BE2C (cell line): ENCODE results near the gene ZNF827.

Experiments
- DNase-seq: peaks from one replicate; pipeline ENCODE4 v3.0.0-alpha.2; 2020
- H3K27me3 ChIP-seq: fragments of 250-450 bp; sonication (Bioruptor Pico); 2 replicates; pipeline ENCODE4 v1.5.1; 2020; ENCODE audit warnings: mild to moderate bottlenecking
- H3K36me3 ChIP-seq: fragments of 250-450 bp; sonication (Bioruptor Pico); 2 replicates; pipeline ENCODE4 v1.5.1; 2020; ENCODE audit warnings: mild to moderate bottlenecking
- H3K4me1 ChIP-seq: fragments of 250-450 bp; sonication (Bioruptor Pico); 2 replicates; pipeline ENCODE4 v1.5.1; 2020
- H3K4me3 ChIP-seq: 2 replicates; pipeline ENCODE4 v1.5.1; 2011; ENCODE audit warnings: low read depth, low read length
- H3K9me3 ChIP-seq: fragments of 250-450 bp; sonication (Bioruptor Pico); 2 replicates; pipeline ENCODE4 v1.5.1; 2020
- TF ChIP-seq, protein P1 (sequence below): IDR thresholded peaks from 2 replicates; pipeline ENCODE4 v1.5.1; 2012; ENCODE audit warnings: mild to moderate bottlenecking, low read depth, low read length

Gene ZNF827

DNA sequence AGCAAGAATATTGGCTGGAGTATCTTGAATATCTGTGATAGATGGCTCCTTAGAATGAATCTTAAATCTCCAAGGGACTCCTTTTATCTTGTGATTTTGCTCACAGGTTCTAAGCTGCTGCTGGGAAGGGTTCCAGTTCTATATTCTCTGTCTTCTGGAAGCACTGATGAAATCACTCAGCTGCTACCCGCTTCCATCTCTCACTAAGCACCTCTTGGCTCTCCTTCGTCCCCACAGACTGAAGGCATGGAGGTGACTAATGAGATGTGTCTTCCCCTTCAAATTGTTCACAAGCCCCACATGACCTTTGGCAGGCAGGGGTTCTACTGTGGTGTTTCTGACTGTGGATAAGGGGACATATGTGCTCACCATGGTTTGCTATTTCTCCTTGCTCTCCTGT lies 182.8 kb downstream of the ZNF827 start:
- DNase-seq: no peak

DNA sequence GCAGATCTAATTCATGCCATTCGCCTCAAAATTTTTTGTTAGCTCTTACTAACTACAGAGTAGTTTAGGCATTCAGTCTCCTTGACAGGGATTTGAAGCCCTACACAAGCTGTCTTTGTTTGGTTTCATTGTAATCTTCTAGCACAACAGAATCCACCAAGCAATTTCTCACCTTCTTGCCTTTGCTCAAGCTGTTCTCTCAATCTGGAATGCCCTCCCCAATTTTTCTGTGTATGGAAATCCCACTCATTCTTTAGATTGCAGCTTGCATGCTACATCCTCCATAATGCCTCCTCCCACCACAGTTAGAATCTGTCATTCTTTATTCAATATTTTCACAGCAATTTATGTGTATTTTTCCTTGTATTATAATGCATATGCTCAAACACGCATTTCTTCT lies 195.0 kb downstream of the ZNF827 start:
- Histone ChIP-seq H3K27me3 (peaks cover 8% of the 10 kb centered on the region; the same call in 1 of the 2 replicates), H3K9me3 (no peaks in the 10 kb centered on the region), H3K4me3 (no peak overlapping the region), H3K36me3 (no peaks in the 10 kb centered on the region), H3K4me1 (no peaks in the 10 kb centered on the region)
- TF ChIP-seq, protein P1, sequence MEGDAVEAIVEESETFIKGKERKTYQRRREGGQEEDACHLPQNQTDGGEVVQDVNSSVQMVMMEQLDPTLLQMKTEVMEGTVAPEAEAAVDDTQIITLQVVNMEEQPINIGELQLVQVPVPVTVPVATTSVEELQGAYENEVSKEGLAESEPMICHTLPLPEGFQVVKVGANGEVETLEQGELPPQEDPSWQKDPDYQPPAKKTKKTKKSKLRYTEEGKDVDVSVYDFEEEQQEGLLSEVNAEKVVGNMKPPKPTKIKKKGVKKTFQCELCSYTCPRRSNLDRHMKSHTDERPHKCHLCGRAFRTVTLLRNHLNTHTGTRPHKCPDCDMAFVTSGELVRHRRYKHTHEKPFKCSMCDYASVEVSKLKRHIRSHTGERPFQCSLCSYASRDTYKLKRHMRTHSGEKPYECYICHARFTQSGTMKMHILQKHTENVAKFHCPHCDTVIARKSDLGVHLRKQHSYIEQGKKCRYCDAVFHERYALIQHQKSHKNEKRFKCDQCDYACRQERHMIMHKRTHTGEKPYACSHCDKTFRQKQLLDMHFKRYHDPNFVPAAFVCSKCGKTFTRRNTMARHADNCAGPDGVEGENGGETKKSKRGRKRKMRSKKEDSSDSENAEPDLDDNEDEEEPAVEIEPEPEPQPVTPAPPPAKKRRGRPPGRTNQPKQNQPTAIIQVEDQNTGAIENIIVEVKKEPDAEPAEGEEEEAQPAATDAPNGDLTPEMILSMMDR: no peak
- DNase-seq: no peak

More for the DNA sequence above, 182.8 kb downstream of the ZNF827 start:
- H3K9me3 ChIP-seq: no peaks in the 10 kb centered on the region
- no peaks in the 10 kb centered on the region for H3K27me3 ChIP-seq
- no peak overlapping the region for H3K4me3 ChIP-seq
- TF ChIP-seq, protein P1: no peak
- H3K4me1 ChIP-seq: no peaks in the 10 kb centered on the region
- H3K36me3 ChIP-seq: peaks cover 7% of the 10 kb centered on the region

DNA sequence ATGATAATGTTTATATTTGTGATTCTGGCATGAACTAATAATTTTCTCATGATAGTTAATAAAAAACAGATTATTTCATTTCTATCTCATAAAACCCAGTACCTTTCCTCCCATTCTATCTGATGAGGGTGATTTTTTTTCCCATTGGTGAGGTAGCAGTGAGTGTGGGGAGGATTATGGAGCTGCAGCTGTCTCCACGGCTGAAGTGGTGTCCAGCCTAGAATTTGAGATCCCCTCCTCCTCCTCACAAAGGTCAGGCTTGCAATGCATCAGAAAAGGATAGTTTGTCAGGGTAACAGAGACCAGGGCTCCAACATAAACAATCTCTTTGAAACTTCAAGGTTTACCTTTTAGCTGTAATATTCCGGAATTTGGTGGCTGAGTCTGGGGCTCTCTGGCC lies 197.8 kb downstream of the ZNF827 start:
- Histone ChIP-seq H3K36me3 (no peaks in the 10 kb centered on the region), H3K9me3 (no peaks in the 10 kb centered on the region), H3K4me3 (no peak overlapping the region), H3K27me3 (no peaks in the 10 kb centered on the region), H3K4me1 (no peaks in the 10 kb centered on the region)
- DNase-seq: no peak
- TF ChIP-seq, protein P1: no peak

DNA sequence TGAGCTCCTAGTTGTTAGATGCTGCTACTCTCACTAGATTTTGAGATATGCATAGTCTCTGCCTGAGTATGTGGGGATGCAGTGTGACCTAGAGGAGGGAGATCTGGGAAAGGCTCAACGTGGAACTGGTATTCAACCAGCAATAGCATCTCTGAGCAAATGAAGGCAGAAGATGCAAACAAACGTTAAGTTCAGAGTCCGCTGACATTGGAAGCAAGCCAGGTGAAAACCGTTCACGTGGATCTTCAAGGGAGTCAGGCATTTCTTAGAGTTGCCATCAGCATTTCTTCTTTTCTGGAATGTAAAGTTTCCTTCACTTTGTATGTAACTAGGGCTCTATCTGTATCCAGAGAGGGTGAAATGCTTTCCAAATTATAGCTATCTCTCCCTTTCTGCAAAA lies 198.8 kb downstream of the ZNF827 start:
- H3K4me1 ChIP-seq: no peaks in the 10 kb centered on the region
- no peak overlapping the region for H3K4me3 ChIP-seq
- H3K27me3 ChIP-seq: no peaks in the 10 kb centered on the region
- TF ChIP-seq, protein P1: no peak
- no peaks in the 10 kb centered on the region for H3K9me3 ChIP-seq
- no peaks in the 10 kb centered on the region for H3K36me3 ChIP-seq
- DNase-seq: no peak

DNA sequence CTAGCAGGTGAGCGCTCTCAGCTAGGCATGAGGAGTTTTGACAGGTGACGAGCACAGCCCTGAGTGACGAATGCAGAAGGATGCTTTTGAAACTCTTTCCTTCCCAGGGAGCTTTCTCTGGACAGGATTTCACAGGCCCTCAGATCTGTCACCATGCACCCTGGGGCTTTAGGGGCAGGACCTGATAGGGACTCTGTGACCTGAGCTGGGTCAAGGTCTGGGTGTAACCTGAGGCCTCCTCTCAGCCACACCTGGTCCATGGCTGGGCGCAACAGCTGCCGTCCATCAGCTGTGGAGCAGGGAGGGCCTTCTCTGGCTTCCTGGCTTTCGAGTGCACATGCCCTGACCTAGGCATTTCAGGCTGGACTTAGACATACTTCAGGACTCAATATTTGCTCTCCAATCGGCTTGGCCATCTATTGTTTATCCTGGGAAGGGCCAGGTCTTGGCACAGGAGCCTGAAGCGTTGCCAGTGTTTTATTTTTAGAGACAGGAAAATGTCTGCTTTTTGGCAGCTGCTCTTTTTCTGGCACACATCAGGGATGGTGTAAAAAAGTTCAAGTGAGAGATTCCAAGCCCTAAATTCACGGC lies 202.3 kb downstream of the ZNF827 start:
- H3K4me1 ChIP-seq: 0 out of 2 replicates have a peak, but pooled peaks cover 5% of the 10 kb centered on the region
- no peak for DNase-seq
- H3K4me3 ChIP-seq: no peak overlapping the region
- H3K9me3 ChIP-seq: no peaks in the 10 kb centered on the region
- H3K27me3 ChIP-seq: no peaks in the 10 kb centered on the region
- H3K36me3 ChIP-seq: no peaks in the 10 kb centered on the region
- TF ChIP-seq, protein P1: no peak

DNA sequence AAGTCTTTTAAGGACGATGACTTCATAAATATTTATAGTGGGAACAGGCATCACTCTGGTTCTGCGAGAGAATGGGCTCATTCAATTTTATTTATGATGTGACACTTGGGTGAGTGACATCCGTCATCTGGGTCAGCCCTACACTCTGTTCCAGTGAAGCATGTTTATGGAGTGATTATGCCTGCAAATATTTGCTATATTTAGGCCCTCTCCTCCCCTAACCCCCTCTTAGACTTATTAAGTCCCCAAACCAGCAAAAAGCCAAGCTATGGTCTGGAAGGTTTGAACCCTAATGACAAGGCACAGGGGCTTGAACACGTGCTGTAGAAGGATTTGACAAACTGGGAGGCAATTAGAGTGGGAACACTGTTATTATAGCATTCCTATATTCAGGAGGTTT lies 202.8 kb downstream of the ZNF827 start:
- DNase-seq: no peak
- no peaks in the 10 kb centered on the region for H3K9me3 ChIP-seq
- H3K27me3 ChIP-seq: no peaks in the 10 kb centered on the region
- TF ChIP-seq, protein P1: no peak
- no peaks in the 10 kb centered on the region for H3K36me3 ChIP-seq
- no peak overlapping the region for H3K4me3 ChIP-seq
- H3K4me1 ChIP-seq: peaks cover 8% of the 10 kb centered on the region; the same call in 1 of the 2 replicates
